ENCODE data around the gene AMDHD2.
A peak's percentile ranks its signal among the peaks of the same experiment; 100 is the strongest.

AMDHD2 gene

GRCh38 chr16:2494616-2495015 lies 25.6 kb upstream of the AMDHD2 start:
- Histone ChIP-seq H3K27ac (ENCODE audit: low read length, poor library complexity, severe bottlenecking) (no peak overlapping the region), H3K14ac (ENCODE audit: low read length in 2 of 2) (no peak overlapping the region), H3K27me3 (ENCODE audit: control insufficient read depth in 1 of 2, insufficient read depth in 1 of 2, low read length in 2 of 2) (no peaks in the 10 kb centered on the region), H3K79me1 (replicated peaks; ENCODE audit: low read length, poor library complexity, severe bottlenecking) (peaks cover 18% of the 10 kb centered on the region), H2AK5ac (ENCODE audit: low read length, severe bottlenecking) (no peak overlapping the region), H3K4me1 (ENCODE audit: control insufficient read depth, insufficient read depth, low read depth, low read length) (peaks cover 11% of the 10 kb centered on the region), H2BK12ac (ENCODE audit: low read length in 2 of 2) (no peak overlapping the region), H3K9ac (ENCODE audit: low read length) (no peak overlapping the region), H3K23ac (ENCODE audit: low read length in 2 of 2) (no peak overlapping the region), H4K91ac (ENCODE audit: low read length) (no peak overlapping the region), H3K18ac (ENCODE audit: low read depth in 1 of 2, low read length in 2 of 2) (no peak overlapping the region), H4K8ac (ENCODE audit: low read length) (no peak overlapping the region), H3K4me3 (ENCODE audit: insufficient read depth in 1 of 2, low read depth in 1 of 2, low read length in 2 of 2) (no peak overlapping the region), H3K4ac (ENCODE audit: low read depth in 1 of 2, low read length in 2 of 2) (no peak overlapping the region), H2AFZ (ENCODE audit: low read depth, low read length) (no peak overlapping the region), H3K9me3 (ENCODE audit: control insufficient read depth, low read length) (no peaks in the 10 kb centered on the region), H2BK5ac (ENCODE audit: low read depth, low read length, poor library complexity, severe bottlenecking) (no peak overlapping the region), H2BK15ac (ENCODE audit: low read depth, poor library complexity, severe bottlenecking) (no peak overlapping the region), H3K36me3 (ENCODE audit: control insufficient read depth in 1 of 2, insufficient read depth in 2 of 2, low read depth in 1 of 2, low read length in 2 of 2) (peaks cover 28 to 53% of the 10 kb centered on the region in 2 experiments), H2BK120ac (ENCODE audit: low read depth, low read length) (no peak overlapping the region), H3K4me2 (ENCODE audit: low read length, poor library complexity, severe bottlenecking) (no peak overlapping the region)
- no peak for DNase-seq
- WGBS: 88% methylated on average over 5 of the region's 5 CpGs

DNA sequence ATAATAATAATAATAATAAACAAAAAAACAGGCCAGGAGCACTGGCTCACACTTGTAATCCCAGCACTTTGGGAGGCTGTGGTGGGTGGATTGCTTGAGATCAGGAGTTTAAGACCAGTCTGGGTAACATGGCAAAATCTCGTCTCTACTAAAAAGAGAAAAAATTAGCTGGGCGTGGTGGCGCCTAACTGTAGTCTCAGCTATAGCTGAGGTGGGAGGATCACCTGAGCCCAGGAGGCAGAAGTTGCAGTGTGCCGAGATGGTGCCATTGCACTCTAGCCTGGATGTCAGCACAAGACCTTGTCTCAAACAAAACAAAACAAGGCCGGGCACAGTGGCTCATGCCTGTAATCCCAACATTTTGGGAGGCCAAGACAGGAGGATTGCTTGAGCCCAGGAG lies 25.1 kb upstream of the AMDHD2 start:
- Histone ChIP-seq H3K4me2 (ENCODE audit: low read length, poor library complexity, severe bottlenecking) (no peak overlapping the region), H2BK5ac (ENCODE audit: low read depth, low read length, poor library complexity, severe bottlenecking) (no peak overlapping the region), H4K91ac (ENCODE audit: low read length) (no peak overlapping the region), H3K79me1 (replicated peaks; ENCODE audit: low read length, poor library complexity, severe bottlenecking) (peaks cover 16% of the 10 kb centered on the region), H2AK5ac (ENCODE audit: low read length, severe bottlenecking) (no peak overlapping the region), H3K9ac (ENCODE audit: low read length) (no peak overlapping the region), H4K8ac (ENCODE audit: low read length) (no peak overlapping the region), H3K14ac (ENCODE audit: low read length in 2 of 2) (no peak overlapping the region), H2BK12ac (ENCODE audit: low read length in 2 of 2) (no peak overlapping the region), H3K4me3 (ENCODE audit: insufficient read depth in 1 of 2, low read depth in 1 of 2, low read length in 2 of 2) (no peak overlapping the region), H2BK15ac (ENCODE audit: low read depth, poor library complexity, severe bottlenecking) (no peak overlapping the region), H3K27ac (ENCODE audit: low read length, poor library complexity, severe bottlenecking) (no peak overlapping the region), H3K9me3 (ENCODE audit: control insufficient read depth, low read length) (no peaks in the 10 kb centered on the region), H3K18ac (ENCODE audit: low read depth in 1 of 2, low read length in 2 of 2) (no peak overlapping the region), H3K23ac (ENCODE audit: low read length in 2 of 2) (no peak overlapping the region), H2AFZ (ENCODE audit: low read depth, low read length) (no peak overlapping the region), H3K27me3 (ENCODE audit: control insufficient read depth in 1 of 2, insufficient read depth in 1 of 2, low read length in 2 of 2) (no peaks in the 10 kb centered on the region), H3K36me3 (ENCODE audit: control insufficient read depth in 1 of 2, insufficient read depth in 2 of 2, low read depth in 1 of 2, low read length in 2 of 2) (peaks cover 28 to 53% of the 10 kb centered on the region in 2 experiments), H3K4ac (ENCODE audit: low read depth in 1 of 2, low read length in 2 of 2) (no peak overlapping the region), H3K4me1 (ENCODE audit: control insufficient read depth, insufficient read depth, low read depth, low read length) (peaks cover 13% of the 10 kb centered on the region), H2BK120ac (ENCODE audit: low read depth, low read length) (no peak overlapping the region)
- 96% methylated on average over 5 of the region's 5 CpGs for WGBS
- no peak for DNase-seq

DNA sequence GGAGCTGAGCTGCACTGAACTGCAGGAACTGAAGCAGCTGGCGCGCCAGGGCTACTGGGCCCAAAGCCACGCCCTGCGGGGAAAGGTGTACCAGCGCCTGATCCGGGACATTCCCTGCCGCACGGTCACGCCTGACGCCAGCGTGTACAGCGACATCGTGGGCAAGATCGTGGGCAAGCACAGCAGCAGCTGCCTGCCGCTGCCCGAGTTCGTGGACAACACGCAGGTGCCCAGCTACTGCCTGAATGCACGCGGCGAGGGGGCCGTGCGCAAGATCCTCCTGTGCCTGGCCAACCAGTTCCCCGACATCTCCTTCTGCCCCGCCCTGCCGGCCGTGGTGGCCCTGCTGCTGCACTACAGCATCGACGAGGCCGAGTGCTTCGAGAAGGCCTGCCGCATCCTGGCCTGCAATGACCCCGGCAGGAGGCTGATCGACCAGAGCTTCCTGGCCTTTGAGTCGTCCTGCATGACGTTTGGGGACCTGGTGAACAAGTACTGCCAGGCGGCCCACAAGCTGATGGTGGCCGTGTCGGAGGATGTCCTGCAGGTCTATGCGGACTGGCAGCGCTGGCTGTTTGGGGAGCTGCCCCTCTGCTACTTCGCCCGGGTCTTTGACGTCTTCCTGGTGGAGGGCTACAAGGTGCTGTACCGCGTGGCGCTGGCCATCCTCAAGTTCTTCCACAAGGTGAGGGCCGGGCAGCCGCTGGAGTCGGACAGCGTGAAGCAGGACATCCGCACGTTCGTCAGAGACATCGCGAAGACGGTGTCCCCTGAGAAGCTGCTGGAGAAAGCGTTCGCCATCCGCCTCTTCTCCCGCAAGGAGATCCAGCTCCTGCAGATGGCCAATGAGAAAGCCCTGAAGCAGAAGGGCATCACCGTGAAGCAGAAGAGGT lies 23.7 kb upstream of the AMDHD2 start:
- H2BK5ac ChIP-seq (ENCODE audit: low read depth, low read length, poor library complexity, severe bottlenecking): no peak overlapping the region
- no peak for DNase-seq
- no peak overlapping the region for H2BK15ac ChIP-seq (ENCODE audit: low read depth, poor library complexity, severe bottlenecking)
- no peak overlapping the region for H3K23ac ChIP-seq (ENCODE audit: low read length in 2 of 2)
- H3K18ac ChIP-seq (ENCODE audit: low read depth in 1 of 2, low read length in 2 of 2): no peak overlapping the region
- peaks cover 24 to 56% of the 10 kb centered on the region in 2 experiments for H3K36me3 ChIP-seq (ENCODE audit: control insufficient read depth in 1 of 2, insufficient read depth in 2 of 2, low read depth in 1 of 2, low read length in 2 of 2)
- H2AK5ac ChIP-seq (ENCODE audit: low read length, severe bottlenecking): no peak overlapping the region
- H4K91ac ChIP-seq (ENCODE audit: low read length): no peak overlapping the region
- no peaks in the 10 kb centered on the region for H3K27me3 ChIP-seq (ENCODE audit: control insufficient read depth in 1 of 2, insufficient read depth in 1 of 2, low read length in 2 of 2)
- H3K4me3 ChIP-seq (ENCODE audit: insufficient read depth in 1 of 2, low read depth in 1 of 2, low read length in 2 of 2): no peak overlapping the region
- H3K9ac ChIP-seq (ENCODE audit: low read length): no peak overlapping the region
- peaks cover 20% of the 10 kb centered on the region for H3K79me1 ChIP-seq (replicated peaks; ENCODE audit: low read length, poor library complexity, severe bottlenecking)
- H2BK120ac ChIP-seq (ENCODE audit: low read depth, low read length): no peak overlapping the region
- H2AFZ ChIP-seq (ENCODE audit: low read depth, low read length): no peak overlapping the region
- peaks cover 23% of the 10 kb centered on the region for H3K4me1 ChIP-seq (ENCODE audit: control insufficient read depth, insufficient read depth, low read depth, low read length)
- no peak overlapping the region for H3K4ac ChIP-seq (ENCODE audit: low read depth in 1 of 2, low read length in 2 of 2)
- H2BK12ac ChIP-seq (ENCODE audit: low read length in 2 of 2): no peak overlapping the region
- H3K4me2 ChIP-seq (ENCODE audit: low read length, poor library complexity, severe bottlenecking): no peak overlapping the region
- H4K8ac ChIP-seq (ENCODE audit: low read length): no peak overlapping the region
- 96% methylated on average over 62 of the region's 62 CpGs for WGBS
- no peaks in the 10 kb centered on the region for H3K9me3 ChIP-seq (ENCODE audit: control insufficient read depth, low read length)
- no peak overlapping the region for H3K27ac ChIP-seq (ENCODE audit: low read length, poor library complexity, severe bottlenecking)
- no peak overlapping the region for H3K14ac ChIP-seq (ENCODE audit: low read length in 2 of 2)

DNA sequence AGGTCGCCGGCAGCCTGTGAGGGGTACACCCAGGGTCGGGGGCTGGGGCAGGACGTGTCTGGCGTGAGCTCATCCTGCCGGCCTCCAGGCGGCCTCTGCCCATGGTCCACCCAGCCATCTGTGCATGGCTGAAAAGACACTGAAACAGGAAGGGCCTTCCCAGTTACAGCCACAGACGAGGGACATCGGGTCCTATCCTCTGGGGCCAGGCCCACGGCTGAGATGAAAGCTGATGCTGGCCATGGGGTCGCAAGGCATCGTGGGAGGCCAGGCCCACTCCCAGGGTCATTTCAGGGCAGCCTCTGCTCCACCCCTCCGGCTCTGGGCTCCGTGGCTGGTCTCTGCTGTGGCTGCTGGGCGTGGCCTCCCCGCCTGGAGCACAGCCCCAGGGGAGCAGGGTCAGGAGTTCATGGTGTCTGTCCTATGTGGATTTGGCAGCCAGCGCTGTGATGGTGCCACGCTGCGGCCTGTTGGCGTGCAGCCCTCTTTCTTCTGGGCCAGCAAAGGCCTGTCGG lies 23.0 kb upstream of the AMDHD2 start:
- Histone ChIP-seq H4K91ac (ENCODE audit: low read length) (no peak overlapping the region), H2BK15ac (ENCODE audit: low read depth, poor library complexity, severe bottlenecking) (no peak overlapping the region), H3K4me1 (ENCODE audit: control insufficient read depth, insufficient read depth, low read depth, low read length) (peaks cover 24% of the 10 kb centered on the region), H4K8ac (ENCODE audit: low read length) (no peak overlapping the region), H2BK12ac (ENCODE audit: low read length in 2 of 2) (no peak overlapping the region), H3K79me1 (replicated peaks; ENCODE audit: low read length, poor library complexity, severe bottlenecking) (peaks cover 19% of the 10 kb centered on the region), H3K9ac (ENCODE audit: low read length) (peak overlapping the region; percentile 7), H3K4me3 (ENCODE audit: insufficient read depth in 1 of 2, low read depth in 1 of 2, low read length in 2 of 2) (no peak overlapping the region), H3K27ac (ENCODE audit: low read length, poor library complexity, severe bottlenecking) (no peak overlapping the region), H2BK120ac (ENCODE audit: low read depth, low read length) (no peak overlapping the region), H3K9me3 (ENCODE audit: control insufficient read depth, low read length) (no peaks in the 10 kb centered on the region), H2AFZ (ENCODE audit: low read depth, low read length) (no peak overlapping the region), H2BK5ac (ENCODE audit: low read depth, low read length, poor library complexity, severe bottlenecking) (no peak overlapping the region), H2AK5ac (ENCODE audit: low read length, severe bottlenecking) (no peak overlapping the region), H3K18ac (ENCODE audit: low read depth in 1 of 2, low read length in 2 of 2) (no peak overlapping the region), H3K14ac (ENCODE audit: low read length in 2 of 2) (no peak overlapping the region), H3K4me2 (ENCODE audit: low read length, poor library complexity, severe bottlenecking) (no peak overlapping the region), H3K36me3 (ENCODE audit: control insufficient read depth in 1 of 2, insufficient read depth in 2 of 2, low read depth in 1 of 2, low read length in 2 of 2) (peaks cover 24 to 56% of the 10 kb centered on the region in 2 experiments), H3K4ac (ENCODE audit: low read depth in 1 of 2, low read length in 2 of 2) (no peak overlapping the region), H3K23ac (ENCODE audit: low read length in 2 of 2) (no peak overlapping the region), H3K27me3 (ENCODE audit: control insufficient read depth in 1 of 2, insufficient read depth in 1 of 2, low read length in 2 of 2) (no peaks in the 10 kb centered on the region)
- DNase-seq: no peak
- WGBS: 81% methylated on average over 21 of the region's 21 CpGs

All from mesenchymal stem cell (in vitro differentiated cells and primary cell).